Measurements from ENCODE around the gene CPT2.

GRCh38 chr1:53165408-53165961, 31.1 kb upstream of the CPT2 start:
- TF ChIP-seq GATA2 (IDR thresholded peaks at IDR 0.05; ENCODE audit: low read depth, low read length) (no peak), GATA3 (IDR thresholded peaks at IDR 0.05; ENCODE audit: low read depth, low read length) (no peak)

Data from SH-SY5Y (cell line).